Right ventricle myocardium inferior (tissue), 1 donor: ENCODE measurements around the gene CDKN3. TPM values are rescaled to one million over a fixed set of nuclear protein-coding genes. Genes with fewer than 3 reads are reported as not detected.
"Not testable (repeated sequence)": the region's sequence is repeated elsewhere in the genome, so short reads cannot be mapped to it uniquely, and the experiment has no call there.

Experiments
- ATAC-seq: fragments of 200-7000 bp; cut with Tn5 transposase; one replicate; pipeline ENCODE4 v1.9.1; 2020; ENCODE audit warnings: mild to moderate bottlenecking, moderate library complexity
- DNase-seq: peaks from one replicate; pipeline ENCODE4 v3.0.0; 2021; ENCODE audit errors: missing footprints
- intact Hi-C: fragments of 100-400 bp; cut with DNase I; formaldehyde crosslinking; loops from one replicate; pipeline ENCODE4 v1.11.0; 2022
- total RNA-seq: library from RNA; stranded (reverse); fragmentation: NEBNext Ultra II Directional; extraction: Animal tissue kit (Norgen Biotek cat#: 25700); gene quantifications from one replicate; pipeline ENCODE4 v1.2.1, GENCODE V29; 2021
- donor health status: DM: no; HTN: yes; CAD: no; lungs with severe emphysema.

CDKN3 gene
- total RNA-seq, 1 donor from 2014 or later, result 4.7 TPM

DNA sequence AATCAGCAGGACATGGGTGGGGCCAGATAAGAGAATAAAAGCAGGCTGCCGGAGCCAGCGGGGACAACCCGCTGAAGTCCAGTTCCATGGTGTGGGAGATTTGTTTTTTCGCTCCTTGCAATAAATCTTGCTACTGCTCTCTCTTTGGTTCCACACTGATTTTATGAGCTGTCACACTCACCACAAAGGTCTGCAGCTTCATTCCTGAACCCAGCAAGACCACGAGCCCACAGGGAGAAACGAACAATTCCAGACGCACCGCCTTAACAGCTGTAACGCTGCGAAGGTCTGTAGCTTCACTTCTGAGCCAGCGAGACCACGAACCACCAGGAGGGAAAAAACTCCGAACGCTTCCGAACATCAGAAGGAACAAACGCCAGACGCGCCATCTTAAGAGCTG, 47.2 kb downstream of the CDKN3 start:
- ATAC-seq, result no peak
- intact Hi-C loops, result no loop called here
- DNase-seq, result no peak

DNA sequence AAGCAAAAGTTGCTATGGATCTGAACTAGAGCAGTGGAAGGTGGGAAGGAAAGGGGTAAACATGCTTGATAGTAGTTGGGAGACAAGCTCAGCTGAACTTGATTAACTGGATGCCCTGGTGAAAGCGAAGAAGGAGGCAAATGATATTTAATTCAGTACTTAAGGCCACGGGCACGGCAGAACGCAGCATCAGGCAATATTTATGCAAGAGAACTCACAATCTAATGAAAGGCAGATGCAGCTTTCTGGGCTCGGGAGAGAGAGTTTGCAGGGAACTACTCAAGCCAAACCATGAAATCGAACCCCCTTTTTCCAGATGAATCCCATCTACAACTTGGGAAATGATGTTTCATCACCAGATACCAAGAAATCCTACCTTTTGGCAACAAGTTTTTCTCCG, 47.9 kb downstream of the CDKN3 start:
- ATAC-seq (no peak), DNase-seq (no peak)
- intact Hi-C loops, result no loop called here

- ATAC-seq, result no peak
- intact Hi-C loops, result no loop called here
- no peak for DNase-seq
These were observed 49.4 kb downstream of the CDKN3 start for GRCh38 chr14:54446161-54446693.

DNA sequence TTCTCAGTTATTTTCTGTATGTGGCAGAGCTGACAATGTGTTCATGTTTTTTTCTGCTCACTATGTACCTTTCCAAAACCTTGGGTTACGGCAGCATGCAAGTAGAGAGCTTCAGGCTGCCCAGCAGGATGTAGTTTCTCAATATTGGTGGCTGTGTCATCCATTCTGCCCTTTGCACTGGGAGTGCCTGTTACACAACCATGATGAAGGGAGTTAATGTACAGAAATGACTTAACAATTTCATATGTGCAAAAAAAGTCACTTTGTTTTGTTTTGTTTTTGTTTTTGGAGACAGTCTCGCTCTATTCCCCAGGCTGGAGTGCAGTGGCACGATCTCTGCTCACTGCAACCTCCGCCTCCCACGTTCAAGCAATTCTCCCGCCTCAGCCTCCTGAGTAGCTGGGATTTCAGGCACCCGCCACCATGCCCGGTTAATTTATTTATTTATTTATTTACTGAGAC, 50.5 kb downstream of the CDKN3 start:
- ATAC-seq (no peak), DNase-seq (no peak)
- intact Hi-C loops, result no loop called here

DNA sequence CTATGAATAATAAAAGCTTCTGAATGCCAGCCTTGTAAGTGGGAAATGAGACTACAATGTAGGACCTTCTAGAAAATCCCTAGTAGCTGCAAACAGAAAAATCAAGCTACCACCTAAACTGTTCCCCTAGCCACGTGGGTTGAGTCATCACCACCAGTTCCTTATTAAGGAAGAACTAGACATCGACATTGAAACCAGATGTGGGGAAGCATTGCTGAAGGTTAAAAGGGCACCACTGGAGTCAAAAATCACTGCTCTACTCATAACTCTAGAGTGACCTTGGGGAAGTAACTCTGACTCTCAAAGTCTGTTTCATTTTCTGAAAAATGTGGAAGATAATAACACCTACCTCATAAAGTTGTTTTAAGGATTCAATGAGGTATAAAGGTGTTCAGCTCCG, 53.7 kb downstream of the CDKN3 start:
- intact Hi-C loops, result no loop called here
- ATAC-seq (no peak), DNase-seq (no peak)

DNA sequence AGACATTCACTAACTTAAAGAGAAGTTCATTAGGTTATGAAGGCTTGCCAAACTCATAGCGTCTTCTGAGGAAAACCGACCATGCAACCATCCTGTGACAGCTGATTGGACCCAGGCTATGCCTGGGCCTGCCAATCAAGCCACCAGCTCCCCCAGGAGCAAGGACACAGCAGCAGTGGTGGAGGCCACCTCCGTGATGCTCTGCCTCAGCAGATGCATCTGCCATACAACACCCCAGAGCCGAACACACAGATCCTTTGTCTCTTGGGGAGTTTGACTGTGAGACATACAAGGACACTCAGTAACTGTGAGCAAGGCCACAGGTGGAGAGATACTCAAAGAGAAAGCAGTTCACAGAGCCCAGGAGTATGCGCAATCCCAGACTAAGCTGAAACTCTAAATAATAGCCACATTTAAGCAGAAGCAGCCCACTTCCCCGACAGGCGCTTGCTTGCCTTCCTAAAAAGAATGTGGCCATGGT, 54.4 kb downstream of the CDKN3 start:
- ATAC-seq (no peak), DNase-seq (no peak)
- intact Hi-C loops, result no loop called here

DNA sequence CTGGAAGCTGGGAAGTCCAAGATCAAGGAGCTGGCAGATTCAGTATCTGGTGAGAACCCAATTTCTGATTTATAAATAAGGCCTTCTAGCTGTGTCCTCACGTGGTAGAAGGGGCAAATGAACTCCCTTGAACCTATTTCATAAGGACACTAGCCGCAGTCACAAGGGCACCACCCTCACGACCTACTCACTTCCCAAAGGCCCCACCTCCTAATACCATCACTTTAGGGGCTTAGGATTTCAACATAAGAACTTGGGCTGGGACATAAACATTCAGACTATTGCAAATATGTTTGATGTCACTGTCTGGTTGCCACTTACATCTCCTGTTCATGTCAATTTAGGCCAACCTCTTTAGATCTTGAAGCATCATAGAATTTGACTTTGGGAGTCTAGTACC, 55.2 kb downstream of the CDKN3 start:
- DNase-seq, result no peak
- intact Hi-C loops, result no loop called here
- ATAC-seq, result no peak

DNA sequence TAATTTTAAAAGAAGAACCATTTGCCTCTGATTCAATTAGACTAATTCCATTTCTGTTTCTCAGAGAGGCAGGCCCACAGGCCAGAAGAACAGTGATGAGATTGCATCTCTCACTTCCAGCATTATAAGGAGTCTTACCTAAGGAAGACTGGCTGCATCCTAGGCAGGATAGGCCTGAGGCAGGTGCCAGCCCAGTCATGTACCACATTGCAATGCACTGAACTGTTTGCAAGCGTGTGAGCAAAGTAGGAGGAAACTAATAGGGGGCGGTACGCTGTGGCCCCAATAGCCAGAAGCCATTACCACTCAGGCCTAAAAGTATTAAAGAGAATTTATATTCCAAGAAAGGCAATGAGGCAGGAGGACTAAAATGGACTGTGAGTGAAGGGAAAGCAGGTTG, 56.4 kb downstream of the CDKN3 start:
- intact Hi-C loops, result no loop called here
- no peak for ATAC-seq
- DNase-seq, result no peak

- intact Hi-C loops, DNase-seq, ATAC-seq: not testable (repeated sequence)
These were observed 57.2 kb downstream of the CDKN3 start for GRCh38 chr14:54453990-54454389.

DNA sequence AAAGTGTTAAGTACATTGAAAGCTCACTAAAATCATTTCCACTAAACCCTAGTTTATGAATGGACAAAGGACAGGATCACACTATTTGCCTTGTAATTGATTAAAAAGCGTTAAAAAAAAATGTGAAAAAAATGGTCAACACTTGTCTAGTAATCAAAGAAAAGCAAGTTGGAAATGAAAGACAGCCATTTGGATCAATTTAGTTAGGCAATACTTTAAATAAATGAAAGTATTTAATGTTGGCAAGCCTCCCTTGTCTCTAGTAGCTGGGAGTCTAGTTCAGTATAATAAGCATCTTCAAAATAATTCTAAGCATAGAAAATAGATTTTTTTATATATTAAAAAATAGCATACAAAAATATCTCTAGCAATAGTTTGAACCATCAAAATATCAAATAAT, 58.6 kb downstream of the CDKN3 start:
- intact Hi-C loops, result no loop called here

GRCh38 chr14:54456820-54457608, 60.2 kb downstream of the CDKN3 start:
- ATAC-seq, intact Hi-C loops, DNase-seq: not testable (repeated sequence)

More for the DNA sequence above, 58.6 kb downstream of the CDKN3 start:
- DNase-seq, result no peak
- no peak for ATAC-seq

DNA sequence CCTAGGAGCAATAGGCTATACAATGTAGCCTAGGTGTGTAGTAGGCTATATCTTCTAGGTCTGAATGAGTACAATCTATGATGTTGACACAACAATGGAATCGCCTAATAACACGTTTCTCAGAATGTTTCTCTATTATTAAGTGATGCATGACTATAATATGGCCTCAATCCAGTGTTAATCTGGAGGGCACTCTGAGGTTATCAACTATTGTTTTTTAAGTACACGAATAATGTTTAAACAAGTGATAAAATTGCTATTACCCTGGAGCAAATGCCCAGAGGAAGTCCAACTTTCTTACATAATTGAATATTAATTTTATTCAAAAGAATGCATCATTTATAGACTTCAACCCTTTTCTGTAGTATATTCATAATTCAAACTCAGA, 60.8 kb downstream of the CDKN3 start:
- ATAC-seq (no peak), DNase-seq (no peak)
- intact Hi-C loops, result no loop called here

DNA sequence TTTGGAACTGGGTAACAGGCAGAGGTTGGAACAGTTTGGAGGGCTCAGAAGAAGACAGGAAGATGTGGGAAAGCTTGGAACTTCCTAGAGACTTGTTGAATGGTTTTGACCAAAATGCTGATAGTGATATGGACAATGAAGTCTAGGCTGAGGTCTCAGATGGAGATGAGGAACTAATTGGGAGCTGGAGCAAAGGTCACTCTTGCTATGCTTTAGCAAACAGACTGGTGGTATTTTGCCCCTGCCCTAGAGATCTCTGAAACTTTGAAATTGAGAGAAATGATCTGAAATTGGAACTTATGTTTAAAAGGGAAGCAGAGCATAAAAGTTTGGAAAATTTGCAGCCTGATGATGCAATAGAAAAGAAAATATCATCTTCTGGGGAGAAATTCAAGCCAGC, 61.7 kb downstream of the CDKN3 start:
- DNase-seq, ATAC-seq, intact Hi-C loops: not testable (repeated sequence)

- DNase-seq (no peak), ATAC-seq (no peak)
- intact Hi-C loops, result no loop called here
These were observed 62.3 kb downstream of the CDKN3 start for GRCh38 chr14:54459106-54459505.

GRCh38 chr14:54462048-54462447, 65.2 kb downstream of the CDKN3 start:
- ATAC-seq (no peak), DNase-seq (no peak)
- intact Hi-C loops, result no loop called here

DNA sequence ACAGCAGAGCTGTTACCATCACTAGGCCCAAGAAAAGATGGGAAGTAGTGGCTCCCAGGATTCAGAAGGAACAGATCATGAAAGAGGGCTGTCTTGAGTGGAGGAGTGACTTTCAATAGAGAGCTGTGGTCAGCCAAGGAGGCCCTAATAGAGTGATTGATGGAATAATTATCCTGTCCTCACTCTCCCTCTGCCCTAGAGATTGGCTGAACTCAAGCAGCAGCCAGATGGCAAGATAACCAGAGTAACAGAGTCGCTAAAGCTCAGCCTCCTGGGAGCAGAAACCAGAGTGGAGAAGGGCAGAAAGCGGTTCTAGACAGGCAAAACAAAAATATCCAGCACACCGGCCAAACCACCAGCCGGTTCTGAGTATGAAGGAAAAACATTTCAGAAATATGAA, 68.8 kb downstream of the CDKN3 start:
- intact Hi-C loops, result no loop called here
- DNase-seq (no peak), ATAC-seq (no peak)

- no peak for ATAC-seq
- intact Hi-C loops, result no loop called here
- DNase-seq, result no peak
These were observed 70.5 kb downstream of the CDKN3 start for GRCh38 chr14:54467280-54467679.
